GM12891 (cell line): ENCODE measurements around the gene GLCCI1.
A peak's percentile ranks its signal among the peaks of the same experiment; 100 is the strongest.

ENCODE experiments used
- DNase-seq: peaks from one replicate; pipeline ENCODE4 v3.0.0; 2011; ENCODE audit warnings: low spot score; ENCODE audit not compliant: insufficient read length
- FAIRE-seq: peaks from 2 replicates; lab custom pipeline; 2011; peaks lifted over from hg19 to GRCh38; lab: Jason Lieb, UNC
- PAX5 ChIP-seq: IDR thresholded peaks from 2 replicates; pipeline ENCODE4 v1.6.1; 2011; ENCODE audit warnings: low read length, moderate library complexity, mild to moderate bottlenecking; ENCODE audit not compliant: insufficient read depth, severe bottlenecking
- POLR2A ChIP-seq: IDR thresholded peaks from 2 replicates; pipeline ENCODE4 v1.6.1; 2011; ENCODE audit warnings: low read depth, low read length, control low read depth
- POLR2AphosphoS5 ChIP-seq: IDR thresholded peaks from 2 replicates; pipeline ENCODE4 v1.6.1; 2011; ENCODE audit warnings: low read depth, low read length, control low read depth
- POU2F2 ChIP-seq: IDR thresholded peaks from 2 replicates; pipeline ENCODE4 v1.6.1; 2011; ENCODE audit warnings: low read depth, mild to moderate bottlenecking, control low read depth, low read length, moderate library complexity
- SPI1 ChIP-seq: IDR thresholded peaks from 2 replicates; pipeline ENCODE4 v1.6.1; 2011; ENCODE audit warnings: low read depth, low read length, control low read depth
- TAF1 ChIP-seq: IDR thresholded peaks from 2 replicates; pipeline ENCODE4 v1.6.1; 2011; ENCODE audit warnings: low read depth, low read length, control low read depth

GLCCI1 gene

GRCh38 chr7:8133188-8133848, 164.7 kb downstream of the GLCCI1 start:
- no peak for TF ChIP-seq PAX5
- TF ChIP-seq SPI1, result no peak
- no peak for TF ChIP-seq POLR2A
- TF ChIP-seq POU2F2, result no peak
- no peak for TF ChIP-seq TAF1
- no peak for TF ChIP-seq POLR2AphosphoS5
- FAIRE-seq (peak; percentile 47), DNase-seq (no peak)

GRCh38 chr7:8134089-8134733, 165.6 kb downstream of the GLCCI1 start:
- DNase-seq (no peak), FAIRE-seq (peak; percentile 94)
- TF ChIP-seq POU2F2, result peak; percentile 74
- TF ChIP-seq TAF1, result 0 out of 2 replicates have a peak, but pooled peaks have one; percentile 14
- peak; percentile 36; the same call in 1 of the 2 replicates for TF ChIP-seq SPI1
- TF ChIP-seq POLR2AphosphoS5, result no peak; the same call in 1 of the 2 replicates

- TF ChIP-seq POLR2A, result no peak
- no peak for TF ChIP-seq TAF1
- TF ChIP-seq SPI1, result no peak
- TF ChIP-seq POU2F2, result no peak
- TF ChIP-seq POLR2AphosphoS5, result no peak
- TF ChIP-seq PAX5, result no peak
- FAIRE-seq, result peak; percentile 13
- DNase-seq, result no peak
These were observed 166.8 kb downstream of the GLCCI1 start for GRCh38 chr7:8135417-8135816.

GRCh38 chr7:8136051-8136730, 167.6 kb downstream of the GLCCI1 start:
- FAIRE-seq (peak; percentile 61), DNase-seq (no peak)
- TF ChIP-seq SPI1 (no peak), PAX5 (no peak), TAF1 (no peak), POLR2A (no peak), POU2F2 (no peak), POLR2AphosphoS5 (no peak)
